A549 (cell line): ENCODE results near the gene HNRNPAB.

Experiments used
- POLR2AphosphoS2 ChIP-seq: conservative IDR thresholded peaks from 2 replicates; pipeline ENCODE4 v1.6.1; 2012; ENCODE audit warnings: low read length, improper control_type of control experiment, inconsistent platforms
- RFX5 ChIP-seq: fragments of 450-650 bp; IDR thresholded peaks from 2 replicates; pipeline ENCODE4 v1.7.1; 2014; ENCODE audit warnings: antibody characterized with exemption, mild to moderate bottlenecking, moderate library complexity
- TF ChIP-seq, protein P1 (sequence below): fragments of >200 bp; sonication (Bioruptor Twin); formaldehyde crosslinking; IDR thresholded peaks from 3 replicates; pipeline ENCODE4 v1.5.1; 2016
- TF ChIP-seq, protein P2 (sequence below): fragments of 200-600 bp; sonication (generic); IDR thresholded peaks from 2 replicates; pipeline ENCODE4 v1.6.1; 2016; ENCODE audit warnings: antibody characterized with exemption, mild to moderate bottlenecking, moderate library complexity
- TF ChIP-seq, protein P3 (sequence below): IDR thresholded peaks from 2 replicates; pipeline ENCODE4 v1.6.1; 2012; ENCODE audit warnings: low read depth, borderline replicate concordance

DNA sequence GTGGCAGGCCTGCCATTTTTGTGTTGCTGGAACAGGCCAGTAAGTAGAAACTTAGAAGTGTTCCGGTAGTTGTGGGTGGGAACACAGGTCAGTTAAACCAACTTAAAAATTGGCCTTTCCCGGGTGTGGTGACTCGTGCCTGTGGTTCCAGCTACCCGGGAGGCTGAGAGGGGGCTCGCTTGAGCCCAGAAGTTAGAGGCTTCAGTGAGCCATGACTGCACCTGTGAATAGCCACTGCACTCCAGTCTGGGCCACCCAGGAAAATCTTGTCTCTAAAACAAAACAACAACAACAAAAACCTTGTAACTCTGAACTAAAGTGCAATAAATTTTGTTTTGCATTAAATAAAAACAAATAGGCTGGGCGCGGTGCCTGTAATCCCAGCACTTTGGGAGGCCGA, 49.3 kb upstream of the HNRNPAB start:
- TF ChIP-seq, protein P1, sequence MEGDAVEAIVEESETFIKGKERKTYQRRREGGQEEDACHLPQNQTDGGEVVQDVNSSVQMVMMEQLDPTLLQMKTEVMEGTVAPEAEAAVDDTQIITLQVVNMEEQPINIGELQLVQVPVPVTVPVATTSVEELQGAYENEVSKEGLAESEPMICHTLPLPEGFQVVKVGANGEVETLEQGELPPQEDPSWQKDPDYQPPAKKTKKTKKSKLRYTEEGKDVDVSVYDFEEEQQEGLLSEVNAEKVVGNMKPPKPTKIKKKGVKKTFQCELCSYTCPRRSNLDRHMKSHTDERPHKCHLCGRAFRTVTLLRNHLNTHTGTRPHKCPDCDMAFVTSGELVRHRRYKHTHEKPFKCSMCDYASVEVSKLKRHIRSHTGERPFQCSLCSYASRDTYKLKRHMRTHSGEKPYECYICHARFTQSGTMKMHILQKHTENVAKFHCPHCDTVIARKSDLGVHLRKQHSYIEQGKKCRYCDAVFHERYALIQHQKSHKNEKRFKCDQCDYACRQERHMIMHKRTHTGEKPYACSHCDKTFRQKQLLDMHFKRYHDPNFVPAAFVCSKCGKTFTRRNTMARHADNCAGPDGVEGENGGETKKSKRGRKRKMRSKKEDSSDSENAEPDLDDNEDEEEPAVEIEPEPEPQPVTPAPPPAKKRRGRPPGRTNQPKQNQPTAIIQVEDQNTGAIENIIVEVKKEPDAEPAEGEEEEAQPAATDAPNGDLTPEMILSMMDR = no peak
- TF ChIP-seq, protein P2, sequence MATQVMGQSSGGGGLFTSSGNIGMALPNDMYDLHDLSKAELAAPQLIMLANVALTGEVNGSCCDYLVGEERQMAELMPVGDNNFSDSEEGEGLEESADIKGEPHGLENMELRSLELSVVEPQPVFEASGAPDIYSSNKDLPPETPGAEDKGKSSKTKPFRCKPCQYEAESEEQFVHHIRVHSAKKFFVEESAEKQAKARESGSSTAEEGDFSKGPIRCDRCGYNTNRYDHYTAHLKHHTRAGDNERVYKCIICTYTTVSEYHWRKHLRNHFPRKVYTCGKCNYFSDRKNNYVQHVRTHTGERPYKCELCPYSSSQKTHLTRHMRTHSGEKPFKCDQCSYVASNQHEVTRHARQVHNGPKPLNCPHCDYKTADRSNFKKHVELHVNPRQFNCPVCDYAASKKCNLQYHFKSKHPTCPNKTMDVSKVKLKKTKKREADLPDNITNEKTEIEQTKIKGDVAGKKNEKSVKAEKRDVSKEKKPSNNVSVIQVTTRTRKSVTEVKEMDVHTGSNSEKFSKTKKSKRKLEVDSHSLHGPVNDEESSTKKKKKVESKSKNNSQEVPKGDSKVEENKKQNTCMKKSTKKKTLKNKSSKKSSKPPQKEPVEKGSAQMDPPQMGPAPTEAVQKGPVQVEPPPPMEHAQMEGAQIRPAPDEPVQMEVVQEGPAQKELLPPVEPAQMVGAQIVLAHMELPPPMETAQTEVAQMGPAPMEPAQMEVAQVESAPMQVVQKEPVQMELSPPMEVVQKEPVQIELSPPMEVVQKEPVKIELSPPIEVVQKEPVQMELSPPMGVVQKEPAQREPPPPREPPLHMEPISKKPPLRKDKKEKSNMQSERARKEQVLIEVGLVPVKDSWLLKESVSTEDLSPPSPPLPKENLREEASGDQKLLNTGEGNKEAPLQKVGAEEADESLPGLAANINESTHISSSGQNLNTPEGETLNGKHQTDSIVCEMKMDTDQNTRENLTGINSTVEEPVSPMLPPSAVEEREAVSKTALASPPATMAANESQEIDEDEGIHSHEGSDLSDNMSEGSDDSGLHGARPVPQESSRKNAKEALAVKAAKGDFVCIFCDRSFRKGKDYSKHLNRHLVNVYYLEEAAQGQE = no peak
- no peak for TF ChIP-seq RFX5
- no peak for TF ChIP-seq POLR2AphosphoS2
- TF ChIP-seq, protein P3, sequence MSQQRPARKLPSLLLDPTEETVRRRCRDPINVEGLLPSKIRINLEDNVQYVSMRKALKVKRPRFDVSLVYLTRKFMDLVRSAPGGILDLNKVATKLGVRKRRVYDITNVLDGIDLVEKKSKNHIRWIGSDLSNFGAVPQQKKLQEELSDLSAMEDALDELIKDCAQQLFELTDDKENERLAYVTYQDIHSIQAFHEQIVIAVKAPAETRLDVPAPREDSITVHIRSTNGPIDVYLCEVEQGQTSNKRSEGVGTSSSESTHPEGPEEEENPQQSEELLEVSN = no peak
